ENCODE results near the gene DCAF7.

Gene DCAF7

DNA sequence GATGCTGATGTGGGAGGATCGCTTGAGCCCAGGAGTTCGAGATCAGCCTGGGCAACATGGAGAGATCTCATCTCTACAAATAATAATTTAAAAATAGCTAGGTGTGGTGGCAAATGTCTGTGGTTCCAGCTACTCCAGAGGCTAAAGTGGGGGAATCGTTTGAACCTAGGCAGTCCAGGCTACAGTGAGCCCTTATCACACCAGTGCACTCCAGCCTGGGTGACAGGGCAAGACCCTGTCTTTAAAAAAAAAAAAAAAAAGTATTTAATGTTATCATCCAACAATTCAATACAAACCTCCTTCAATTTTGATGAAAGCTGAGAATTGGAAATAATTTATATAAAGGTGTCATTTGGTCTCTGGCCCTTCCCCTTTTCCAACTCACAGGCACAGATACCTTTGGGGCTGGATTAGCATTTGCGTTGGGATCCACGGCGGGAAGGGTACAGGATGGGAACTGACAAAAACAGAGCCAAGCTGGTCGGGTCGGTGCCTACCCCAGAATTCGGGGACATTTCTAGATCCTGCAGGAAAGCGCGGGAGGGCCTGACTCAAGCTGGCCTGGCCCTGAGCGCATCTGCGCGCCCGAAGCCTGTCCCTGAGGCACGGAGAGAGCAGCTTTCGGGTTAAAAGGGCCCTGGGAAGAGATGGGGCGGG lies 860 bp upstream of the DCAF7 start:
- H3K4me1 Mint-ChIP-seq: peaks cover 34% of the 10 kb centered on the region
- H3K27ac Mint-ChIP-seq: peak overlapping the region; percentile 100
- H3K4me3 Mint-ChIP-seq: peak overlapping the region; percentile 94
- peak; percentile 26 for ATAC-seq
- peaks cover 6% of the 10 kb centered on the region for H3K36me3 Mint-ChIP-seq
- no peaks in the 10 kb centered on the region for H3K27me3 Mint-ChIP-seq
- no peaks in the 10 kb centered on the region for H3K9me3 Mint-ChIP-seq

DNA sequence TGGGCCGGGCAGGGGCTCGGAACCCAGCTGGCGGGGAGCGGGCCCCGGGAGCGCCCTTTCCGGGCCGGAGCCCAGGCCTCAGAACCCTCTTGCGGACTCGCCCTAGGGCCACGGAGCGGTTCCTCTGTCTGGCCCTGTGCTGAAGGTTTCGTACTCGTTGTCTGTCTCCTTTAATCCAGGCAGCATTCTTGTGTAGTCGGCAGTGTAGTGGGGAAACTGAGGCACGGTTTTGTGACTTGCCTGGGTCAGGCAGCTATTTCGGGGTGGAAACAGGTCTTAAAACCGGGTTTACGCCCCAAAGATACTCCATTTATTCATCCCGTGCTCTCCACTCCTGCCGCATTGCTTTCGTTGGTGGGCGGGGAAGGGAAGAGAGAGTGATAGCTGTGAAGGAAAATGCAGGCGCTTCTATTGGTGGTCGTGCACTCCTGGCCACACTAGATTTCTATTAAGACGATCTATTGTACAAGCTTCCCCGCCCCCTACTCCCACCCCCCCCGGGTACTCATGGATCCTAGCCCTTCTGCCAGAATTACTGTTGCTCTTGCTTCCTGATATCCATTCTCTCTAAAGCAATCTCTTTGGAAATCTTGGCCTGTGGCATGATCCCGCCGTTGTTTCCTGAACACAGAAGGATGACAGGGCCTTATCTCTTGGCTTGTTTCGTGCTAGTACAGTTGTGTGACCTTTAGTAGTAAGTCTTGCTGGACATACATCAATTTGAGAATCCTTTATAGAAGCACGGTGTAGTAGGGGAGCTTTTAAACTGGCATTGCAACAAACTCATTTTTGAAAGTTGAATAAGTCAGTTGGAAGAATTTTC lies 751 bp downstream of the DCAF7 start:
- Mint-ChIP-seq H3K4me3 (peak overlapping the region; percentile 94), H3K27ac (peak overlapping the region; percentile 100), H3K27me3 (no peaks in the 10 kb centered on the region), H3K9me3 (no peaks in the 10 kb centered on the region), H3K4me1 (peaks cover 50% of the 10 kb centered on the region), H3K36me3 (peaks cover 17% of the 10 kb centered on the region)
- ATAC-seq: no peak

DNA sequence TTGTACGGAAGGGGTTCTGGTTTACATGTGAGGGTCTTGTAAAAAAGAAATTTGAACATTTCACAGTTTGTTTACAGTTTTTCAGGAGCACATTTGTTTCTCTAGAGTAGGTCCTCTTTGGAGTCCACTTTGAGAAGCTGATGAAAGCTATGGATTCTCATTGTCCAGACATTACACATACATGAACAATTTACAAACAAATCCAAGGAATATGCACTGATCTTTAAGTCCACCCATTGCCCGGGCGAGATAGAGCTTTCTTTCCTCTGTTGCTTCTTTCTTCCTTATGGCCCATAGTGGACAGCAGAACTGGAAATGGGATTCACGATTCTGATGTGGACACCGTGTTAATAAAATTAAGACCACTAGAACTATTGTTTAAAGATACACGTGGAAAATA lies 1.9 kb downstream of the DCAF7 start:
- Mint-ChIP-seq H3K36me3 (peaks cover 25% of the 10 kb centered on the region), H3K27me3 (no peaks in the 10 kb centered on the region), H3K4me3 (peak overlapping the region; percentile 94), H3K27ac (peak overlapping the region; percentile 100), H3K4me1 (peaks cover 61% of the 10 kb centered on the region), H3K9me3 (no peaks in the 10 kb centered on the region)
- no peak for ATAC-seq

DNA sequence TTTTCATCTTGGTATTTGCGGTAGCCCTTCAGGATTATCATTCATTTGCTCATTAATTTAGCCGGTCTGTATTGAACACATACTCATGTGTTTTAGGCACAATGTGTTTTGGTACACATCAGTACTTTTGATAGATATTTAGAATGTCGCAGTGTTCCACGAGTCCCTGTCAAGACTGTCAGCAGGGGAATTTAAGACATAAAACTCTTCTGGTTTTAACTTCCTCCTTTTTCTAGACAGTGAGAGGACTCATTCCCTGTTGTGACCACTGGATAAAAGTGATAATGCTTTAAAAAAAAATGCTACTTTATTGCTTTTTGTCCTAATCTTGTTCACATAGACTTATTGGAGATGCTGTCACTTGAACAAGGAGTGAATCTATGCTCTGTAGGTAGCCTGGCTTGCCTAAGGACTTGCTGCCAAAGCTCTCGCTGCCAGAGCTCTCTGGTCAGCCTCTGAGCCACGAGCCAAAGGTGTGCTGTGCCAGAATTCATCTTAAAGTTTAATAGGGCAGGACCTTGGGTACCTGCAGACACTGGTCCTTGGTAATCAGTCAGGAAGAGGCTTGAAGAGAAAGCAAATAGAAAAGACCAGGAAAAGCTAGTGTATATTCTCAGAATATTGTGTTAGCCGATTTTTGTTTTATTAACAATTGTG lies 5.4 kb downstream of the DCAF7 start:
- H3K36me3 Mint-ChIP-seq: peaks cover 30% of the 10 kb centered on the region
- no peak for ATAC-seq
- H3K9me3 Mint-ChIP-seq: no peaks in the 10 kb centered on the region
- no peak overlapping the region for H3K4me3 Mint-ChIP-seq
- peaks cover 81% of the 10 kb centered on the region for H3K4me1 Mint-ChIP-seq
- peak overlapping the region; percentile 72 for H3K27ac Mint-ChIP-seq
- H3K27me3 Mint-ChIP-seq: no peaks in the 10 kb centered on the region

DNA sequence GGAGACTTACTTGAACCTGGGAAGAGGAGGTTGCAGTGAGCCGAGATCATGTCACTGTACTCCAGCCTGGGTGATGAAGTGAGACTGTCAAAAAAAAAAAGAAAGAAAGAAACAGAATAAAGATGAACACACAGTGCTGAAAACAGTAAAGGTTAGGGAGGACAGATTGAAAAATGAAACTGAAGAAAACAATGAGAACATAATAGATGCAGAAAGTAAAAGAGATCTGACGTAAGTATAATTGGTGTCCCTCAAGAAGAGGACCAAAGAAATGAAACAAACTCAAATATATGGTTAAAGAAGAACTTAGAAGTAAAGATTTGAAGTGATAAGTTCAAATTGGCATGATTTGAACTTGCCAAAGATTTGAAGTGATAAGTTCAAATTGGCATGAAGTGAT lies 7.1 kb downstream of the DCAF7 start:
- H3K4me3 Mint-ChIP-seq: no peak overlapping the region

DNA sequence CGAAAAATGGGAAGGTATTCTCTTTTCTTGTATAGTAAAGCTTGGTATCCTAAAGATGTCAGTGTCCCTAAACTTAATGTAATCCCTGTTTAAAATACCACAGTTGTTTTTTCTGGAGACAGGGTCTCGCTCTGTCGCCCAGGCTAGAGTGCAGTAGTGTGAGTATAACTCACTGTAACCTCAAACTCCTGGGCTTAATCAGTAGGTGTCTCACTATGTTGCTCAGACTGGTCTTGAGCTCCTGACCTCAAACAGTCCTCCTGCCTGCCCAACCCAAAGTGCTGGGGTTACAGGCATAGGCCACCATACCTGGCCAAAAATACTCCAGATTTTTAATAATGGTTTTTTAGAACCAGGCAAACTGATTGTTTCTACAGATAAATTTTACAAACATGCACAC lies 8.2 kb downstream of the DCAF7 start:
- Mint-ChIP-seq H3K27me3 (no peaks in the 10 kb centered on the region), H3K4me1 (peaks cover 76% of the 10 kb centered on the region), H3K36me3 (peaks cover 25% of the 10 kb centered on the region), H3K9me3 (no peaks in the 10 kb centered on the region), H3K27ac (no peak overlapping the region), H3K4me3 (no peak overlapping the region)
- no peak for ATAC-seq

More for the DNA sequence above, 7.1 kb downstream of the DCAF7 start:
- H3K36me3 Mint-ChIP-seq: peaks cover 30% of the 10 kb centered on the region
- no peaks in the 10 kb centered on the region for H3K27me3 Mint-ChIP-seq
- ATAC-seq: no peak
- no peak overlapping the region for H3K27ac Mint-ChIP-seq
- H3K4me1 Mint-ChIP-seq: peaks cover 81% of the 10 kb centered on the region
- H3K9me3 Mint-ChIP-seq: no peaks in the 10 kb centered on the region

DNA sequence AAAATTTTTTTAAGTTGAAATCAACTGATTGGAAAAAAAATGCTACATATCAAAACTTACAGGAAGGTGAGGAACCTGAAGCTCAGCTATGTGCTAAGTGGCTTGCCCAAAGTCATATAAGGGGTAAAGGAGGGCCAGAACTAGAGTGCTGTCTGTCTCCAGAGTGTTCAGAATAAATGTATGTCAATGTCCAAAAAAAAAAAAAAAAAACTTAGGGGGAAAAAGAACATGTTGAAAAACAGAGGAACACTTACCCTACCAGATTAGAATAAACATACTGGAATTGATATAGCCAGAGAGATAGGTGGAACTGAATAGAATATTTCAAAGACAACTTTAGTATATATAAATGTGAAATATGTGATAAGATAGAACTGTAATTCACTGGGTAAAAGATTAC lies 11.5 kb downstream of the DCAF7 start:
- Mint-ChIP-seq H3K27me3 (no peaks in the 10 kb centered on the region), H3K36me3 (peaks cover 15% of the 10 kb centered on the region), H3K4me1 (peaks cover 64% of the 10 kb centered on the region), H3K27ac (no peak overlapping the region), H3K4me3 (no peak overlapping the region), H3K9me3 (no peaks in the 10 kb centered on the region)
- ATAC-seq: no peak

DNA sequence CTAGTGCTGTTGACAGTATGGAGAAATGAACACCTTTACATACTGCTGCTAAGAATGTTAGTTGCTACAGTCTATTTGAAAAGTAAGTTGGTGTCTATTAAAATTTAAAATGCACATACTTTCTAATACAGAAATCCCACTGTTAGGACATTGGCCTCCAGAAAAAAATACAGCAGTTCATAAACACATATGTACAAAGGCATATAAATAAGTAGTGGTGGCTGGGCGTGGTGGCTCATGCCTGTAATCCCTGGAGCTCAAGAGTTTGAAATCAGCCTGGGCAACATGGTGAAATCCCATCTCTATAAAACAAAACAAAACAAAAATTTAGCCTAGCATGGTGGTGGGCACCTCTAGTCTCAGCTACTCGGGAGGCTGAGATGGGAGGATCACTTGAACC lies 13.1 kb downstream of the DCAF7 start:
- Mint-ChIP-seq H3K4me1 (peaks cover 59% of the 10 kb centered on the region), H3K27ac (no peak overlapping the region), H3K27me3 (no peaks in the 10 kb centered on the region), H3K4me3 (no peak overlapping the region), H3K36me3 (peaks cover 7% of the 10 kb centered on the region), H3K9me3 (no peaks in the 10 kb centered on the region)
- no peak for ATAC-seq

DNA sequence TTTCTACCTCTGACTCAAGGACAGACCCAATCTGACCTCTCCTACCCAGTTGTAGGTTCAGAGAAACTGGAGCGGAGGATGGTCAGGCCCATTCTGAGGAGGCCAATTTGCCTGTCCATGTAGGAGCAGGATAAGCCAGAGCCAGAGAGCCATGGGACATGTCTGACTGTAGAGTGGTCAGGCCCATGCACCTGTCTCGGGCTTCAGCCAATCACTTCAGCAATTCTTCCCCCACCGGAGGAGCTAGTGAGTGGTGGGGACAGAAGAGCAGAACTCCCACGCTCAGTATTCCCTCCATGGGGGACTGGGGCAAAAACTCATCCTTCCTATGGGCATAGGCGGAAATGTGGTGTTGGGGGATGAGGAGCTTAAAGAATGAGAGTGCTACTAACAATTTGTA lies 14.3 kb downstream of the DCAF7 start:
- H3K9me3 Mint-ChIP-seq: no peaks in the 10 kb centered on the region
- H3K27ac Mint-ChIP-seq: no peak overlapping the region
- peaks cover 9% of the 10 kb centered on the region for H3K36me3 Mint-ChIP-seq
- peaks cover 61% of the 10 kb centered on the region for H3K4me1 Mint-ChIP-seq
- no peak for ATAC-seq
- H3K4me3 Mint-ChIP-seq: no peak overlapping the region
- no peaks in the 10 kb centered on the region for H3K27me3 Mint-ChIP-seq

DNA sequence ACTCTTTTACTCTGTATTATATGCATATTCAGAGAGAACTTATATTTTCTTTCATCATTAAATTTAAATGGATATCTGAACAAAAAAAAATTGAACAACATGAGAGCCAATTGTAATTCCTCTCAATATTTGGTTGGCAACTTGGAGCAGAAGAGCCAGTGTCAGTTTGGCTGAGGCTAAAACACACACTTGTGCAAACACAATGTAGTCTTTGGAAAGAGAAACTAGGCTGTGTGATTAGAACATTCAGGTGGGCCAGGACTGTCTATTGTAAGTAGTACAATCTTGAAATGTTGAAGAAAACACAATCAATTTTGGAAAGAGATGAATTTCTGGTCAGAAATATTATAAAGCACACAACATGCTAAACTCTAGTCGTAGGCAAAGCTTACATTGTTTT lies 17.0 kb downstream of the DCAF7 start:
- no peaks in the 10 kb centered on the region for H3K27me3 Mint-ChIP-seq
- H3K27ac Mint-ChIP-seq: no peak overlapping the region
- ATAC-seq: no peak
- no peaks in the 10 kb centered on the region for H3K9me3 Mint-ChIP-seq
- peaks cover 57% of the 10 kb centered on the region for H3K4me1 Mint-ChIP-seq
- no peak overlapping the region for H3K4me3 Mint-ChIP-seq
- peaks cover 15% of the 10 kb centered on the region for H3K36me3 Mint-ChIP-seq

DNA sequence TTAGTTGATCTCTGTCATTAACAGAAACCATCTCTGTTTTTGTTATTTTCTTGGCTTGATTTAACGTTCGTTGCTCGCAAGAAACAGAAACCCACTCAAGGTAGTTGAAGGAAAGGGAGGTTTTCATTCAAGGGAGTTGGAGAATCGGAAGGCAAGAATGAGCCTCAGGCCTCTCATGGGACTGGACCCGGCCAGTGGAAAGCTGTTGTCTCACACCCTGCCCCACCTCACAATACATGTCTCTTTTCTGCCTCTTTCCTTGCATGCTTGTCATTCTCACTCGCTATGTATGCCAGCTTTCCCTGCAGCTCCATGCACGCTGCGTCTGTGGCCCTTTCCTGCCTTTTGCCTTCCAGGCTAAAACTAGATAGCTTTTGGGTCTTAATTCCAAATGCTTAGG lies 18.3 kb downstream of the DCAF7 start:
- H3K9me3 Mint-ChIP-seq: no peaks in the 10 kb centered on the region
- H3K4me3 Mint-ChIP-seq: no peak overlapping the region
- H3K27ac Mint-ChIP-seq: no peak overlapping the region
- H3K27me3 Mint-ChIP-seq: no peaks in the 10 kb centered on the region
- no peak for ATAC-seq
- peaks cover 53% of the 10 kb centered on the region for H3K4me1 Mint-ChIP-seq
- H3K36me3 Mint-ChIP-seq: peaks cover 15% of the 10 kb centered on the region

DNA sequence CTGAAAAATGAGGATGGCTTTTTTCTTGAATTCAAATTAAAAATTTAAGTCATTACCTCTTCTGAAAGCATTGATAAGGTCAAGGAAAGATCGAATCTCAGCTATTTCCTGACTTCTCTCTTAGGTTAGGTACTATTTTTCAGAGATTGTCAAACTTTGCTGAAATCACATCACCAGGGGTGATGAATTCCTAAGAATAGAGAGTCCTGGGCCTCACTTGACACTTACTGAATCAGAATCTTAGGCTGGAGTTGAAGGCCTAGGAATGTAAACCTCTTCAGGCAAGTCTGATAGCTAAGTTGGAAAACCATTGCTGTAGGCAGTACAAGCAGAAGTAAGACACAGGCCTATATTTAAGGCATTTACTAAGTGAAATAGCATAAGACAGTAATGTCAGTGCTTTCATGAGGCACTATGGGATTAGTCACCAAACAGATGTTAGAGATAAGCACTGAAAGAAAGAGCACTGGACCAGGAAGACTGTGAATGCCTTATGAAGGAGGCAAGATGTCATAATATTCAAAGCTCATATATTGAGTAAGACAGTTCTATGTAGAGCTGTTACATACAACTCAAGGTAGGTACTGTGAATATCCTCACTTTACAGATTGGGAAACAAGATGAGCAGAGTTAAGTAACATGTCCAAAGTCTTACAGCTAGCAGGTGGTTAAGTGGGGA lies 21.5 kb downstream of the DCAF7 start:
- Mint-ChIP-seq H3K9me3 (no peaks in the 10 kb centered on the region), H3K36me3 (peaks cover 15% of the 10 kb centered on the region), H3K4me1 (peaks cover 48% of the 10 kb centered on the region), H3K27me3 (no peaks in the 10 kb centered on the region), H3K27ac (no peak overlapping the region), H3K4me3 (no peak overlapping the region)
- ATAC-seq: no peak

DNA sequence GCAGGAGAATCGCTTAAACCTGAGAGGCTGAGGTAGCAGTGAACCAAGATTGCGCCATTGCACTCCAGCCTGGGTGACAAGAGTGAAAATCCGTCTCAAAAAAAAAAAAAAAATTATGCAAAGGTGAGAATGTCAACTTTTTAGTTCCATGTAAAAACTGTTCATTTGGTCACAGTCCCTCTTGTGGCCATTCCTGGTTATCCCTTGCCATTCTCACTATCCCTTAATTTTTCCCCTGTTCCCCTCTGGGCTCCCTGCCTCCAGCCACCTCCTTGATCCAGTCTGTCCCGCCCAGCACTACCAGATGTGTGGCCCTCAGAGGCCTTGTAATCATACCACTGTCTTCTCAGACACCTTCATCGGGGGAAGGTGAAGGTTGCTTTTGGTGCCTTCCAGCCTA lies 23.4 kb downstream of the DCAF7 start:
- H3K27me3 Mint-ChIP-seq: no peaks in the 10 kb centered on the region
- peak overlapping the region; percentile 17 for H3K27ac Mint-ChIP-seq
- H3K4me1 Mint-ChIP-seq: peaks cover 40% of the 10 kb centered on the region
- H3K4me3 Mint-ChIP-seq: no peak overlapping the region
- peaks cover 15% of the 10 kb centered on the region for H3K36me3 Mint-ChIP-seq
- H3K9me3 Mint-ChIP-seq: no peaks in the 10 kb centered on the region
- no peak for ATAC-seq

DNA sequence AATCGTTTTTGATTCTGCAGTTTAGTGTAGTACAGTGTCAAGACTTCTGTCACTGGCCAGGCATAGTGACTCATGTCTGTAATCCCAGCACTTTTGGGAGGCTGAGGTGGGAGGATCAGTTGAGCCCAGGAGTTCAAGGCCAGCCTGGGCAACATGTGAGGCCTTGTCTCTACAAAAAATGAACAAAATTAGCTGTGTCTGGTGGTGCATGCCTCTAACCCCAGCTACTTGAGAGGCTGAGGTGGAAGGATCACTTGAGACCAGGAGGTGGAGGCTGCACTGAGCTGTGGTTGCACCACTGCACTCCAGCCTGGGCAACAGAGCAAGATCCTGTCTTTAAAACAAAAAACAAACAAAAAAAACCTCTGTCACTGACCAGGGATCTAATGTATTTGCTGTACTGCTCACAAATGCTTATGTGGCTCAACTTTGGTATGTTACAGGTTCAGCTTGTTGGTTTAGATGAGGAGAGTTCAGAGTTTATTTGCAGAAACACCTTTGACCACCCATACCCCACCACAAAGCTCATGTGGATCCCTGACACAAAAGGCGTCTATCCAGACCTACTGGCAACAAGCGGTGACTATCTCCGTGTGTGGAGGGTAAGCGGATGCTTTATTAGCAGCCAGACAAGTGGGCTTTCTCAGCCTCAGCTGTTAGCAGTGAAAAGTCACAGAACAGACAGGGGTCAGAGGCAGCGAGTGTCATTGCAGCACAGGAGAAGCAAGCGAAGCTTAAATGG lies 27.9 kb downstream of the DCAF7 start:
- Mint-ChIP-seq H3K9me3 (no peaks in the 10 kb centered on the region), H3K4me3 (no peak overlapping the region), H3K36me3 (peaks cover 37% of the 10 kb centered on the region), H3K27me3 (no peaks in the 10 kb centered on the region), H3K27ac (no peak overlapping the region), H3K4me1 (peaks cover 18% of the 10 kb centered on the region)
- no peak for ATAC-seq

DNA sequence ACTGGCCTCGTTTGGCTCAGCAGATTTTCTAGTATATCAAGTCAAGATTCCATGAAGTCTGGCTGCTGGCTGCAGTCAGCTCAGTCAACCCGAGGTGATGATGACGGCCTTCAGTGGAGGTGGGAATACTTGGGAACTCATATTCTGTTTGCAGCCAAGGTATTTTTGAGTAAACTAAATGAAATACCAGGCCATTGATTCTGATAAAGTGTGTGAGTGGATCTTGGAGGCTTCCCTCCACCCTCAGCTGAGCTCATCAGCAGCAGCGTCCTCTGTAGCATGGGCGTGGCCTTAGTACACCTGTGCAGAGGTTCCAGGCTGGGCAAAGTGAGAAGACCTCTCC lies 28.5 kb downstream of the DCAF7 start:
- Mint-ChIP-seq H3K27me3 (no peaks in the 10 kb centered on the region), H3K36me3 (peaks cover 41% of the 10 kb centered on the region), H3K4me1 (peaks cover 14% of the 10 kb centered on the region), H3K27ac (no peak overlapping the region), H3K9me3 (no peaks in the 10 kb centered on the region), H3K4me3 (no peak overlapping the region)
- ATAC-seq: no peak

All from stimulated activated memory B cell treated with anti-CD40 and anti-IgM and Interleukin-4, amounts not matched to agents 10 μg/mL and 1 μg/mL and 100 μg/mL, for 72 hours (primary cell).